ENCODE data around the gene SLF1. TPM values are rescaled to one million over a fixed set of nuclear protein-coding genes. Genes with fewer than 3 reads are reported as not detected.

The SLF1 gene
- polyA plus RNA-seq, 2 of the 4 experiments (the other 2 are of a cell fraction) = 11.4 to 17.1 TPM

DNA sequence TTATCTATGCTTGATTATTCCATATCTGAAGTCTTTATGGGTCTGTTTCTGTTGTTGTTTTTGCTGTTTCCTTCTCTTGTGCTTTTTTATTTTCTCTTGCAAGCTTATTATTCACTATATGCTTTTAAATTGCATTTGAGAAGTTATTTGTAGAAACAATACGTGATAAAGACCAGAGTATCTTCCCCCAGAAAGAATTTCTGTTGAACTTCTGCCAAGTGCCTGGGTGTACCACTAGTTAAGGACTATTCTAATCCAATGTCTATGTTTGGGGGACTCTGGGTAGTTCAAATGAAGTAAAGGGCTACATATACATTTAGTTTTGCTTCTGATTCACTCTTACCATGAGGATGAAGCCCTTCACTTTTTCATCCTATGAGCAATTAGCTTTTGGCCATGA is 54.3 kb downstream of the SLF1 start:
- TF ChIP-seq, protein P1, sequence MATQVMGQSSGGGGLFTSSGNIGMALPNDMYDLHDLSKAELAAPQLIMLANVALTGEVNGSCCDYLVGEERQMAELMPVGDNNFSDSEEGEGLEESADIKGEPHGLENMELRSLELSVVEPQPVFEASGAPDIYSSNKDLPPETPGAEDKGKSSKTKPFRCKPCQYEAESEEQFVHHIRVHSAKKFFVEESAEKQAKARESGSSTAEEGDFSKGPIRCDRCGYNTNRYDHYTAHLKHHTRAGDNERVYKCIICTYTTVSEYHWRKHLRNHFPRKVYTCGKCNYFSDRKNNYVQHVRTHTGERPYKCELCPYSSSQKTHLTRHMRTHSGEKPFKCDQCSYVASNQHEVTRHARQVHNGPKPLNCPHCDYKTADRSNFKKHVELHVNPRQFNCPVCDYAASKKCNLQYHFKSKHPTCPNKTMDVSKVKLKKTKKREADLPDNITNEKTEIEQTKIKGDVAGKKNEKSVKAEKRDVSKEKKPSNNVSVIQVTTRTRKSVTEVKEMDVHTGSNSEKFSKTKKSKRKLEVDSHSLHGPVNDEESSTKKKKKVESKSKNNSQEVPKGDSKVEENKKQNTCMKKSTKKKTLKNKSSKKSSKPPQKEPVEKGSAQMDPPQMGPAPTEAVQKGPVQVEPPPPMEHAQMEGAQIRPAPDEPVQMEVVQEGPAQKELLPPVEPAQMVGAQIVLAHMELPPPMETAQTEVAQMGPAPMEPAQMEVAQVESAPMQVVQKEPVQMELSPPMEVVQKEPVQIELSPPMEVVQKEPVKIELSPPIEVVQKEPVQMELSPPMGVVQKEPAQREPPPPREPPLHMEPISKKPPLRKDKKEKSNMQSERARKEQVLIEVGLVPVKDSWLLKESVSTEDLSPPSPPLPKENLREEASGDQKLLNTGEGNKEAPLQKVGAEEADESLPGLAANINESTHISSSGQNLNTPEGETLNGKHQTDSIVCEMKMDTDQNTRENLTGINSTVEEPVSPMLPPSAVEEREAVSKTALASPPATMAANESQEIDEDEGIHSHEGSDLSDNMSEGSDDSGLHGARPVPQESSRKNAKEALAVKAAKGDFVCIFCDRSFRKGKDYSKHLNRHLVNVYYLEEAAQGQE (IDR thresholded peaks at IDR 0.05) = no peak
- no peak for TF ChIP-seq NFE2L2 (conservative IDR thresholded peaks at IDR 0.05; ENCODE audit: low read length)
- no peak for TF ChIP-seq CBX2 (IDR thresholded peaks at IDR 0.05; ENCODE audit: borderline replicate concordance, low read depth)
- TF ChIP-seq RARB (CRISPR knock-in tag; IDR thresholded peaks at IDR 0.05) = no peak
- no peak for TF ChIP-seq SMC3 (IDR thresholded peaks at IDR 0.05)
- TF ChIP-seq SREBF2 (IDR thresholded peaks at IDR 0.05) = no peak
- TF ChIP-seq CHD4 (IDR thresholded peaks at IDR 0.05; ENCODE audit: borderline replicate concordance) = no peak
- no peak for TF ChIP-seq JUNB (IDR thresholded peaks at IDR 0.05)
- TF ChIP-seq BHLHE40 (IDR thresholded peaks at IDR 0.05; ENCODE audit: low read depth, low read length) = no peak
- TF ChIP-seq, protein P2, sequence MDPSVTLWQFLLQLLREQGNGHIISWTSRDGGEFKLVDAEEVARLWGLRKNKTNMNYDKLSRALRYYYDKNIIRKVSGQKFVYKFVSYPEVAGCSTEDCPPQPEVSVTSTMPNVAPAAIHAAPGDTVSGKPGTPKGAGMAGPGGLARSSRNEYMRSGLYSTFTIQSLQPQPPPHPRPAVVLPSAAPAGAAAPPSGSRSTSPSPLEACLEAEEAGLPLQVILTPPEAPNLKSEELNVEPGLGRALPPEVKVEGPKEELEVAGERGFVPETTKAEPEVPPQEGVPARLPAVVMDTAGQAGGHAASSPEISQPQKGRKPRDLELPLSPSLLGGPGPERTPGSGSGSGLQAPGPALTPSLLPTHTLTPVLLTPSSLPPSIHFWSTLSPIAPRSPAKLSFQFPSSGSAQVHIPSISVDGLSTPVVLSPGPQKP (IDR thresholded peaks at IDR 0.05; ENCODE audit: low read depth, low read length) = no peak
- TF ChIP-seq CBX8 (IDR thresholded peaks at IDR 0.05) = no peak
- H3K4me1 ChIP-seq = no peaks in the 10 kb centered on the region
- DNase-seq (ENCODE audit: low read depth in 1 of 2, low spot score in 1 of 2) = no peak
- no peak for FAIRE-seq
- CTCF ChIA-PET = no interaction called here
- POLR2A ChIA-PET = no interaction called here
- no peaks in the 10 kb centered on the region for H3K9me3 ChIP-seq
- WGBS (ENCODE audit: missing lambda C conversion rate) = 77% methylated on average over 1 of the region's 1 CpG
- no peak overlapping the region for H3K27ac ChIP-seq
- no peak overlapping the region for H3K4me3 ChIP-seq
- no peak overlapping the region for H3K4me2 ChIP-seq
- ATAC-seq = no peak

DNA sequence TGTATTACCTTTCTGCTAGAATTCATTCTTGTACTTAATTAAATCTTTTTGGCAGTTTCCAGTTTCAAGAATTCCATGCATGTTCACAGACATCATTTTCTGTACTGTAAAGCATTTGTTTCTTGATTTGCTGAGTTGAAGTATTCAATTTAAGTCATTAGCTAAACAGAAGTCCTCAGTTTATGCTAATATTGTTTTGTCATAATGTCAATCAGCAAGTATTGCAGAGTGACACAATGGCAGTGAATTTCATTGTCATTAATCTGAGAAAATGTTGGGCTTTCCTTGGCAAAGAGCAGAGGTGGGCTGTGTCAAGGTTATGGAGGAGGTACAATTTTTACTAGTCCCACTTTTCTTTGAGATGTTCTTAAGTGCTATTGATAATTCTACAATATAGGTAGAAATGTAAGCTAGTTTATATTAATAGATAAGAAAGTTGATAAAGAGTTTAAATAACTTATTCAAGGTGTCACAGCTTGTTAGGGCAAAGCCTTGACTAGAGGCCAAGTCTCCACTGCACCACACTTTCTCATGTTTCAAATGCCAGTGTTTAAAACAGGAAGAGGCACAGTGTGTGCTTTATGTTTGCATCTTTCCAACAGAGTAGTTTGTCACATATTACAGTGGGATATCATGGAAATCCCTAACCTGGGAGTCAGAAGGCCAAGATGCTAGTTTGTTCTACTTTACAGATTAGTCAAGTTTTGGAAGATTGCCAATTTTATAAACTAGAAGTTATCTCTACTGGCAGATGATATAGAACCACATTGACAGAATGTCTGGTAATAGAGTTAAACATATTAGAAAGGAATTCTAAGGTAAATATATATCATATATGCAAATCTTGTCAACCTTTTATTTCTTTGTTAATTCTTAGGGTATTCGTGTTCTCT is 56.3 kb downstream of the SLF1 start:
- ChIA-PET CTCF (no interaction called here), POLR2A (no interaction called here)
- no peak overlapping the region for H3K4me2 ChIP-seq
- no peaks in the 10 kb centered on the region for H3K4me1 ChIP-seq
- ATAC-seq (no peak), FAIRE-seq (no peak), DNase-seq (ENCODE audit: low read depth in 1 of 2, low spot score in 1 of 2) (no peak)
- H3K4me3 ChIP-seq = no peak overlapping the region
- no peaks in the 10 kb centered on the region for H3K9me3 ChIP-seq
- TF ChIP-seq RNF2 (IDR thresholded peaks at IDR 0.05; ENCODE audit: borderline replicate concordance, low read depth) (no peak), BHLHE40 (IDR thresholded peaks at IDR 0.05; ENCODE audit: low read depth, low read length) (no peak), ESRRA (IDR thresholded peaks at IDR 0.05; ENCODE audit: borderline replicate concordance, low read length) (no peak), RCOR1 (IDR thresholded peaks at IDR 0.05; ENCODE audit: low read depth, low read length) (no peak), FOSL2 (IDR thresholded peaks at IDR 0.05) (no peak), FOSL2 (CRISPR knock-in tag; IDR thresholded peaks at IDR 0.05) (no peak), KDM1A (IDR thresholded peaks at IDR 0.05; ENCODE audit: low read depth) (no peak), POLR2AphosphoS2 (conservative IDR thresholded peaks at IDR 0.05; ENCODE audit: low read length) (no peak), HOXB13 (CRISPR knock-in tag; IDR thresholded peaks at IDR 0.05; ENCODE audit: low read depth) (no peak), MAZ (IDR thresholded peaks at IDR 0.05; ENCODE audit: borderline replicate concordance, low read depth, low read length) (no peak), PHF8 (IDR thresholded peaks at IDR 0.05; ENCODE audit: borderline replicate concordance, low read depth) (no peak), HOXA7 (CRISPR knock-in tag; IDR thresholded peaks at IDR 0.05) (no peak), CBX8 (IDR thresholded peaks at IDR 0.05) (no peak), SMC3 (IDR thresholded peaks at IDR 0.05) (no peak), GATA3 (IDR thresholded peaks at IDR 0.05; ENCODE audit: borderline replicate concordance) (no peak)
- TF ChIP-seq, protein P3, sequence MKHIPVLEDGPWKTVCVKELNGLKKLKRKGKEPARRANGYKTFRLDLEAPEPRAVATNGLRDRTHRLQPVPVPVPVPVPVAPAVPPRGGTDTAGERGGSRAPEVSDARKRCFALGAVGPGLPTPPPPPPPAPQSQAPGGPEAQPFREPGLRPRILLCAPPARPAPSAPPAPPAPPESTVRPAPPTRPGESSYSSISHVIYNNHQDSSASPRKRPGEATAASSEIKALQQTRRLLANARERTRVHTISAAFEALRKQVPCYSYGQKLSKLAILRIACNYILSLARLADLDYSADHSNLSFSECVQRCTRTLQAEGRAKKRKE (CRISPR knock-in tag; IDR thresholded peaks at IDR 0.05; ENCODE audit: low read depth) = no peak
- TF ChIP-seq, protein P4, sequence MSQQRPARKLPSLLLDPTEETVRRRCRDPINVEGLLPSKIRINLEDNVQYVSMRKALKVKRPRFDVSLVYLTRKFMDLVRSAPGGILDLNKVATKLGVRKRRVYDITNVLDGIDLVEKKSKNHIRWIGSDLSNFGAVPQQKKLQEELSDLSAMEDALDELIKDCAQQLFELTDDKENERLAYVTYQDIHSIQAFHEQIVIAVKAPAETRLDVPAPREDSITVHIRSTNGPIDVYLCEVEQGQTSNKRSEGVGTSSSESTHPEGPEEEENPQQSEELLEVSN (IDR thresholded peaks at IDR 0.05; ENCODE audit: borderline replicate concordance, low read depth) = no peak
- TF ChIP-seq, protein P5, sequence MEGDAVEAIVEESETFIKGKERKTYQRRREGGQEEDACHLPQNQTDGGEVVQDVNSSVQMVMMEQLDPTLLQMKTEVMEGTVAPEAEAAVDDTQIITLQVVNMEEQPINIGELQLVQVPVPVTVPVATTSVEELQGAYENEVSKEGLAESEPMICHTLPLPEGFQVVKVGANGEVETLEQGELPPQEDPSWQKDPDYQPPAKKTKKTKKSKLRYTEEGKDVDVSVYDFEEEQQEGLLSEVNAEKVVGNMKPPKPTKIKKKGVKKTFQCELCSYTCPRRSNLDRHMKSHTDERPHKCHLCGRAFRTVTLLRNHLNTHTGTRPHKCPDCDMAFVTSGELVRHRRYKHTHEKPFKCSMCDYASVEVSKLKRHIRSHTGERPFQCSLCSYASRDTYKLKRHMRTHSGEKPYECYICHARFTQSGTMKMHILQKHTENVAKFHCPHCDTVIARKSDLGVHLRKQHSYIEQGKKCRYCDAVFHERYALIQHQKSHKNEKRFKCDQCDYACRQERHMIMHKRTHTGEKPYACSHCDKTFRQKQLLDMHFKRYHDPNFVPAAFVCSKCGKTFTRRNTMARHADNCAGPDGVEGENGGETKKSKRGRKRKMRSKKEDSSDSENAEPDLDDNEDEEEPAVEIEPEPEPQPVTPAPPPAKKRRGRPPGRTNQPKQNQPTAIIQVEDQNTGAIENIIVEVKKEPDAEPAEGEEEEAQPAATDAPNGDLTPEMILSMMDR (IDR thresholded peaks at IDR 0.05) = no peak
- TF ChIP-seq, protein P6, sequence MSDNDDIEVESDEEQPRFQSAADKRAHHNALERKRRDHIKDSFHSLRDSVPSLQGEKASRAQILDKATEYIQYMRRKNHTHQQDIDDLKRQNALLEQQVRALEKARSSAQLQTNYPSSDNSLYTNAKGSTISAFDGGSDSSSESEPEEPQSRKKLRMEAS (IDR thresholded peaks at IDR 0.05) = no peak
- H3K27ac ChIP-seq = no peak overlapping the region
- WGBS (ENCODE audit: missing lambda C conversion rate) = 94% methylated on average over 1 of the region's 1 CpG
